Measurements from ENCODE around the gene DYNLT1.

- TF ChIP-seq CTCF (conservative IDR thresholded peaks at IDR 0.05) (no peak), ZFX (IDR thresholded peaks at IDR 0.05) (no peak)
These were observed 24.4 kb downstream of the DYNLT1 start for GRCh38 chr6:158619922-158620801.

All from C4-2B (cell line).